Vagina (tissue), 2 donors: ENCODE results near the gene NOP53.
A peak's percentile ranks its signal among the peaks of the same experiment; 100 is the strongest.

Source experiments
- CTCF ChIP-seq, 3 experiments: fragments of 450-650 bp in 2 of 3; fragments of 200-600 bp in 1 of 3; sonication (generic) in 1 of 3; IDR thresholded peaks; one replicate each; pipeline ENCODE4 v1.5.1; 2017 to 2019; ENCODE audit warnings: antibody characterized with exemption in 3 of 3, mild to moderate bottlenecking in 2 of 3, moderate library complexity in 2 of 3
- POLR2A ChIP-seq, 2 donors: fragments of 450-650 bp; IDR thresholded peaks; one replicate each; pipeline ENCODE4 v1.6.1; 2017; ENCODE audit warnings: antibody characterized with exemption in 2 of 2, mild to moderate bottlenecking in 2 of 2, moderate library complexity in 2 of 2
- POLR2AphosphoS5 ChIP-seq, 2 donors: sonication (generic); formaldehyde crosslinking; IDR thresholded peaks; one replicate each; pipeline ENCODE4 v1.9.0; 2017; ENCODE audit warnings: antibody characterized with exemption in 2 of 2, mild to moderate bottlenecking in 2 of 2, low read depth in 1 of 2; ENCODE audit not compliant: insufficient read depth in 1 of 2

GRCh38 chr19:47699360-47699917 is 45.9 kb upstream of the NOP53 start:
- TF ChIP-seq CTCF (IDR thresholded peaks at IDR 0.05): peak; percentile 8 to 48 (median 33)
- TF ChIP-seq POLR2AphosphoS5 (IDR thresholded peaks at IDR 0.05; ENCODE audit: insufficient read depth in 1 of 2, low read depth in 1 of 2): no peak
- no peak for TF ChIP-seq POLR2A (IDR thresholded peaks at IDR 0.05)
